ENCODE data around the gene XAGE2. TPM values are rescaled to one million over a fixed set of nuclear protein-coding genes. Genes with fewer than 3 reads are reported as not detected.

Gene XAGE2
- total RNA-seq, 6 donors from 2014 or later: 0.37 to 9.3 (median 6.1) TPM

DNA sequence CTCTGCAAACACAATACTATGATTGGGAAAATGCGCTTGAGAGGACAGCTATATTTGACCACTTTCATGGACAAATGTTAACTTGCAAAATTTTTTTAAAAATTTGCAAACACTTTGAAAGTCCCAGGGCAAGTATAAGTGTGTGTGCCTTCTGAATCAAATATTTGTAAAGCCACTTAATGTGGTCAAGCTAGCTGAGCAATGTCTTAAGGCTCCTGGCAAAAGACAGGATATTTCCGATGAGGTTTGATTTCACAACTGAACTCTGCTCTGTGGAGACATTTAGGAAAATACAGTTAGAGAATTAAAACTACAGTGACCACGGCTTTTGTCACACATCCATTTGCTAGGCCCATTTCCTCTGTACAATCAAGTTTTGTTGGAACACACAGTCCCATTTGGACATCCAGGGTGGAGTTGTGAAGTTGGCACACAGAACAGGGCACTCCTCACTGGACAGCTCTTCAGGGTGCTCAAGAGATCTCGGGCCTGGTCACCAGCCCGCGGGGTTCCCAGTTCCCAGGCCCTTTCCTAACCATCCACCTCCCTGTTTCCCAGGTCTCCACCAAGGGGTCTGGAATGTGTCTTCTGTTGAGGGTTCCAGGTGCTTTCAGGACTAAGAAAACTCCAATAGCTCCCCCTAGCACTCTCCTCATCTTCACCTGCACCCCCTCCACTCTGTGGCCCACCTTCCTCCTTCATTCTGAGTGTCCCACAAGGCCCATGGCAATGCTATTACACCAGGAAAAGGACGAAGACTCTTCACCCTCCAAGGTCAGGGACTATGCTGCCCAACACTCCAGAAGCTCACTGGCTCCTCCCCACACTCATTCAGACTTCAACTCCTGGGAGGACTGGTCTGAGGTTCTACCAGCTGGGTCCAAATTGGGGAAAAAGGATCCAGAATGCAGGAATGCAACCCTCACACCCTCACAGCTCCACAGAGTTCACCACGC is 41.9 kb downstream of the XAGE2 start:
- H3K9me3 ChIP-seq: no peaks in the 10 kb centered on the region
- ATAC-seq (ENCODE audit: low FRiP score in 2 of 2): peak in 1 of 2 donors; percentile 76
- peak overlapping the region in 2 of 4 donors; percentile 56 to 61 for H3K27ac ChIP-seq
- TF ChIP-seq CTCF (IDR thresholded peaks at IDR 0.05) (no peak), EP300 (IDR thresholded peaks at IDR 0.05) (no peak), POLR2AphosphoS5 (IDR thresholded peaks at IDR 0.05) (no peak), POLR2A (IDR thresholded peaks at IDR 0.05) (no peak)
- DNase-seq: peak; percentile 2 to 42
- no peaks in the 10 kb centered on the region for H3K4me1 ChIP-seq
- H3K4me3 ChIP-seq: no peak overlapping the region
- H3K36me3 ChIP-seq: no peaks in the 10 kb centered on the region
- 60 to 86% methylated on average over 5 to 8 of the region's 8 CpGs for WGBS, 2 donors
- no peaks in the 10 kb centered on the region for H3K27me3 ChIP-seq

- DNase-seq: no peak
- no peaks in the 10 kb centered on the region for H3K4me1 ChIP-seq
- H3K27ac ChIP-seq: no peak overlapping the region
- no peaks in the 10 kb centered on the region for H3K9me3 ChIP-seq
- no peak for ATAC-seq (ENCODE audit: low FRiP score in 2 of 2)
- H3K27me3 ChIP-seq: no peaks in the 10 kb centered on the region
- H3K4me3 ChIP-seq: no peak overlapping the region
- TF ChIP-seq EP300 (IDR thresholded peaks at IDR 0.05) (no peak), POLR2AphosphoS5 (IDR thresholded peaks at IDR 0.05) (no peak), CTCF (IDR thresholded peaks at IDR 0.05) (no peak), POLR2A (IDR thresholded peaks at IDR 0.05) (no peak)
- H3K36me3 ChIP-seq: no peaks in the 10 kb centered on the region
Measured at GRCh38 chrX:52415304-52415703, 46.5 kb downstream of the XAGE2 start.

DNA sequence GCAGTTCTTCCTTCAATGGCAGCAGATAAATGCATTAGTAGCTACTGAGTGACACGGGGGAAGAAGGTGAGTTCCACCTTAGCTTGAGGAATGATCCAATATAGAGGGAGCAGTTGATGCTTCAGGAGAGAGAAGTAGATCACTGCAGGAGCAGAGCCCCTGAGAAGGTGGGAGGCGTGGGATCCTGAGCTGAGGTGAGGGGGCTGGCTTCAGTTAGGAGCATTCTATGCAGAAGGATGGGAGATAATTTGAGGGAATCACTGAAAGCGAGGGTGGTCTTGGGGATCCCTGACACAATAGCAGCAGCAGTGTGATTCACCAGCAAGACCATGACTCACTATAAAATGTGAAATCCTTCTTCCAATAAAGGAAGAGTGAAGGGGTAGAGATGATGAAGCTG is 48.0 kb downstream of the XAGE2 start:
- H3K27ac ChIP-seq: no peak overlapping the region
- 56 to 72% methylated on average over 3 of the region's 3 CpGs for WGBS, 2 donors
- no peaks in the 10 kb centered on the region for H3K36me3 ChIP-seq
- H3K4me1 ChIP-seq: peaks cover 0 to 3% (median 0%) of the 10 kb centered on the region in 4 donors
- no peak overlapping the region for H3K4me3 ChIP-seq
- DNase-seq (no peak), ATAC-seq (ENCODE audit: low FRiP score in 2 of 2) (no peak)
- no peaks in the 10 kb centered on the region for H3K9me3 ChIP-seq
- TF ChIP-seq POLR2A (IDR thresholded peaks at IDR 0.05) (no peak), CTCF (IDR thresholded peaks at IDR 0.05) (no peak), POLR2AphosphoS5 (IDR thresholded peaks at IDR 0.05) (no peak), EP300 (IDR thresholded peaks at IDR 0.05) (no peak)
- no peaks in the 10 kb centered on the region for H3K27me3 ChIP-seq

- DNase-seq: peak in 1 of 2 donors; percentile 26
- peak in 1 of 2 donors; percentile 7 for ATAC-seq (ENCODE audit: low FRiP score in 2 of 2)
- TF ChIP-seq POLR2A (IDR thresholded peaks at IDR 0.05) (no peak), EP300 (IDR thresholded peaks at IDR 0.05) (peak in 1 of 4 donors; percentile 64), POLR2AphosphoS5 (IDR thresholded peaks at IDR 0.05) (no peak), CTCF (IDR thresholded peaks at IDR 0.05) (no peak)
- 60 to 79% methylated on average over 8 of the region's 8 CpGs for WGBS, 2 donors
- H3K9me3 ChIP-seq: no peaks in the 10 kb centered on the region
- H3K27me3 ChIP-seq: no peaks in the 10 kb centered on the region
- peak overlapping the region in 2 of 4 donors; percentile 44 to 54 for H3K27ac ChIP-seq
- H3K4me1 ChIP-seq: peaks cover 0 to 3% (median 0%) of the 10 kb centered on the region in 4 donors
- H3K36me3 ChIP-seq: no peaks in the 10 kb centered on the region
- H3K4me3 ChIP-seq: no peak overlapping the region
Measured at GRCh38 chrX:52420824-52421443, 52.1 kb downstream of the XAGE2 start.
